RWPE1 (cell line): ENCODE data around the gene MPPE1.

Experiments
- CTCF ChIA-PET: fragments of 350-600 bp; sonication (Branson Sonifier 250); formaldehyde crosslinking; extraction: SDS; loops from one replicate; lab custom pipeline; 2021; lab: Yijun Ruan, JAX
- POLR2A ChIA-PET: fragments of 400-600 bp; formaldehyde crosslinking; extraction: SDS; loops from one replicate; lab custom pipeline; 2020; ENCODE audit warnings: antibody characterized with exemption; ENCODE audit not compliant: low non-redundant PET; lab: Yijun Ruan, JAX
- DNase-seq: peaks from one replicate; pipeline ENCODE4 v3.0.0; 2012; ENCODE audit warnings: low spot score
- H3K27ac ChIP-seq: fragments of 450-650 bp; 2 replicates; pipeline ENCODE4 v1.5.1; 2017
- CTCF ChIP-seq: fragments of 450-650 bp; conservative IDR thresholded peaks from 2 replicates; pipeline ENCODE4 v1.5.1; 2017; ENCODE audit warnings: low read depth, mild to moderate bottlenecking

MPPE1 gene

DNA sequence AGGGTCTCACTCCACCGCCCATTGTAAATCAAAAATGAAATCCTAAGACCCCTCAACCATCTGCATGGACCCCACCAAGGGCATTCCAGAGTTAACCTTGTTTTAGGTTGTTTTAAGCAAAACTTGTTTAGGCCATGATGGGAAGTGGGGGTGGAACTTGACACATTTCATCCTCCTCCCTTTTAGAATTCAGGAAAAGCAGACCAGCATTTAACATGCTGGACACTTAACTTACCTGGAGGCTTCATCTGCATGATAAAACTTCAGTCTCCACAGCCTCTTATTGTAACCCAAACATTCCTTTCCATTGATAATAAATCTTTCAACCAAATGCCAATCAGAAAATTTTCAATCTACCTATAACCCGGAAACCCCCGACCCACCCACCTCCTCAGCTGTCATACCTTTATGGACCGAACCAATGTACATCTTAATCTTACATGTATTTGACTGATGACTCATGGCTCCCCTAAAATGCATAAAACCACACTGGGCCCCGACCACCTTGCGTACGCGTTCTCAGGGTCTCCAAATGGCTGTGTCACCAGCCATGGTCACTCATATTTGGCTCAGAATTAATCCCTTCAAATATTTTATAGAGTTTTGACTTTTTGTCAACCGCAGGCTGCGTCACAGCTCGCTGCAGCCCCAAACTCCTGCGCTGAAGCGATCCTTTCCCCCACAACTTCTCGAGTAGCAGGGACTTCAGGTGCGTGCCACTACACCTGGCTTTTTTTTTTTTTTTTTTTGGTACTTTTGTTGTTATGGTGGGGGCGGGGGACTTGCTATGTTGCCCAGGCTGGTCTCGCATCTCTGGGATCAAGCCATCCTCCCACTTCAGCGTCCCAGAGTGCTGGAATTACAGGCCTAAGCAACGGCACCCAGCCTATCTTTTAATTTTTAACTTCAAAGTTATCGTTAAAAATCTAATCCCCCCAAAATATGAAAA lies 917 bp downstream of the MPPE1 start:
- TF ChIP-seq CTCF, result no peak
- peak overlapping the region; percentile 90; the same call in 1 of the 2 replicates for H3K27ac ChIP-seq
- DNase-seq, result no peak
- ChIA-PET POLR2A (no interaction called here), CTCF (interaction anchor here (0.6 kb wide), 1 partner anchor 170 kb away, joined by 3 read pairs; no protein-coding TSS in a partner anchor)

GRCh38 chr18:11906176-11906575 lies 1.9 kb downstream of the MPPE1 start:
- H3K27ac ChIP-seq, result no peak overlapping the region
- ChIA-PET POLR2A (no interaction called here), CTCF (no interaction called here)
- TF ChIP-seq CTCF, result no peak
- no peak for DNase-seq

- no peak overlapping the region for H3K27ac ChIP-seq
- no peak for TF ChIP-seq CTCF
- DNase-seq, result no peak
- ChIA-PET CTCF (no interaction called here), POLR2A (no interaction called here)
These were observed 2.5 kb downstream of the MPPE1 start for GRCh38 chr18:11905613-11906012.

DNA sequence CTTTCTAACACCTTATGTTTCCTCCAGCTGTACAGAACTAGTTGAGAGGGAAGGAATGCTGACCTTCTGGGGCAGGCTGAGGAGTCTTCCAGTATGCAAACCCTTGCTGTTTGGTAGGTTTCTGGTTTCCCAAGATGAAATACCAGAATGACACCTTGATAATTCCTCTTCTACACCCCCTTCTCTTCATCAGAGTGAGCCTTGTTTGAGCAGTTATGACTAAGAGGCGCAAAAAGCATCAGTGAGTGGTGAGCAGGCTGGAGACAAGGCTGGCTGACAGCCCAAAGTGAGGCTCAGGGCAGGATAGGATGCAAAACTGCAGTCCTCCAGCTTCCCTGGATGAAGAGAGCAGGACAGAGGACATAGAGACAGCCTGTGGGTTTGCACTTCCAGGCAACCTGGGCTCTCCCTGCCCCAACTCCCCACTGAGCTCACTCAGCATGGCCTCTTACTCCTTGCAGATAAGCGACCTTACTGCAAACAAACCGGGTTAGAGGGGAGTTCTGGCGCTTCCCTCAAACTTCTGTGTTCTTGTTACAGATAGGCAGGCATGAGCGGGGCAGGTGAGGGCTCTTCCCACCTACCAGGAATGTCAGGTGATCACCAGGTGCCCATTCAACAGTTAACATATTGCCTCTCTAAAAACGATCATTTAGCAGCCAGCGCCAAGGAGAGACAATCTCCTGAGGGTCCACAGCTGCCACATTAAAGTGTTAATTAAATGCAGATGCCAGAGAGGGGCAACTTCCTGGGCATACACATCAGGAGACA lies 5.4 kb downstream of the MPPE1 start:
- no peak for DNase-seq
- no peak overlapping the region for H3K27ac ChIP-seq
- TF ChIP-seq CTCF, result no peak
- POLR2A ChIA-PET, result interaction anchor here (1.0 kb wide), 1 partner anchor 9 kb away, joined by 5 read pairs; no protein-coding TSS in a partner anchor
- CTCF ChIA-PET, result no interaction called here

GRCh38 chr18:11901826-11902438 lies 6.2 kb downstream of the MPPE1 start:
- H3K27ac ChIP-seq, result no peak overlapping the region
- ChIA-PET POLR2A (no interaction called here), CTCF (no interaction called here)
- TF ChIP-seq CTCF, result no peak
- DNase-seq, result no peak

GRCh38 chr18:11899063-11899462 lies 9.1 kb downstream of the MPPE1 start:
- H3K27ac ChIP-seq, result no peak overlapping the region
- no peak for DNase-seq
- TF ChIP-seq CTCF, result no peak
- POLR2A ChIA-PET, result no interaction called here
- CTCF ChIA-PET, result no interaction called here
